ENCODE measurements around the gene FA2H.

DNA sequence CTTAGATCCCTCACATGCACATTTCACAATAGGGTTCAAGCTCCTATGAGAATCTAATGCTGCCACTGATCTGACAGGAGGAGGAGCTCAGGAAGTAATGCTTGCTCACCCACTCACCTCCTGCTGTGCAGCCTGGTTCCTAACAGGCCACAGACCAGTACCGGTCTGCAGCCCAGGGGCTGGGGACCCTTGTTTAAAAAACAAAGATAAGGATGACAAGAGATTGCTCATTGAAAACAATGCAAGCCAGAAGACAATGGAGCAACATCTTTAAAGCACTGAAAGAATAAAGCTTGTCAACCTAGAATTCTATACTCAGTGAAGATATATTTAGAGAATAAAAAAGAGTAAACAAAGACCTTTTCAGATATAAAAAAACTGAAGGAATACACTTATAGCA is 22.8 kb upstream of the FA2H start:
- TF ChIP-seq, protein P1, sequence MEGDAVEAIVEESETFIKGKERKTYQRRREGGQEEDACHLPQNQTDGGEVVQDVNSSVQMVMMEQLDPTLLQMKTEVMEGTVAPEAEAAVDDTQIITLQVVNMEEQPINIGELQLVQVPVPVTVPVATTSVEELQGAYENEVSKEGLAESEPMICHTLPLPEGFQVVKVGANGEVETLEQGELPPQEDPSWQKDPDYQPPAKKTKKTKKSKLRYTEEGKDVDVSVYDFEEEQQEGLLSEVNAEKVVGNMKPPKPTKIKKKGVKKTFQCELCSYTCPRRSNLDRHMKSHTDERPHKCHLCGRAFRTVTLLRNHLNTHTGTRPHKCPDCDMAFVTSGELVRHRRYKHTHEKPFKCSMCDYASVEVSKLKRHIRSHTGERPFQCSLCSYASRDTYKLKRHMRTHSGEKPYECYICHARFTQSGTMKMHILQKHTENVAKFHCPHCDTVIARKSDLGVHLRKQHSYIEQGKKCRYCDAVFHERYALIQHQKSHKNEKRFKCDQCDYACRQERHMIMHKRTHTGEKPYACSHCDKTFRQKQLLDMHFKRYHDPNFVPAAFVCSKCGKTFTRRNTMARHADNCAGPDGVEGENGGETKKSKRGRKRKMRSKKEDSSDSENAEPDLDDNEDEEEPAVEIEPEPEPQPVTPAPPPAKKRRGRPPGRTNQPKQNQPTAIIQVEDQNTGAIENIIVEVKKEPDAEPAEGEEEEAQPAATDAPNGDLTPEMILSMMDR (IDR thresholded peaks at IDR 0.05): no peak
- no peak for TF ChIP-seq POLR2A (IDR thresholded peaks at IDR 0.05)
